Transverse colon (tissue), 4 donors: ENCODE data around the gene ZNF709. TPM values are rescaled to one million over a fixed set of nuclear protein-coding genes. Genes with fewer than 3 reads are reported as not detected.
"Not testable (repeated sequence)": the region's sequence is repeated elsewhere in the genome, so short reads cannot be mapped to it uniquely, and the experiment has no call there.

ENCODE experiments used
- DNase-seq: peaks from one replicate; pipeline ENCODE4 v3.0.0-alpha.2; 2019
- H3K27ac ChIP-seq, 4 donors: fragments of 200-600 bp; sonication (generic); 2 replicates each; pipeline ENCODE4 v1.5.1; 2016 to 2018; ENCODE audit warnings: inconsistent platforms in 4 of 4
- H3K27me3 ChIP-seq: fragments of 200-600 bp; sonication (generic); 2 replicates; pipeline ENCODE4 v1.5.1; 2017; ENCODE audit warnings: inconsistent platforms
- H3K36me3 ChIP-seq, 4 donors: fragments of 200-600 bp; sonication (generic); 2 replicates each; pipeline ENCODE4 v1.5.1; 2017 to 2019; ENCODE audit warnings: inconsistent platforms in 4 of 4
- H3K4me1 ChIP-seq, 4 donors: fragments of 200-600 bp; sonication (generic); 2 replicates each; pipeline ENCODE4 v1.5.1; 2017 to 2020; ENCODE audit warnings: inconsistent platforms in 4 of 4
- H3K4me3 ChIP-seq, 4 donors: fragments of 200-600 bp; sonication (generic); 1 replicate in 1 of 4; 2 replicates in 3 of 4; pipeline versions ENCODE4 v1.5.1 to v1.6.1; 2017 to 2019; ENCODE audit warnings: inconsistent platforms in 4 of 4
- H3K9me3 ChIP-seq, 2 donors: fragments of 200-600 bp; sonication (generic); 2 replicates each; pipeline ENCODE4 v1.5.1; 2017 to 2019; ENCODE audit warnings: inconsistent platforms in 2 of 2
- CTCF ChIP-seq, 5 experiments: fragments of 200-600 bp in 3 of 5; fragments of 450-650 bp in 2 of 5; sonication (generic) in 3 of 5; IDR thresholded peaks; 1 replicate in 2 of 5; 2 replicates in 3 of 5; pipeline ENCODE4 v1.5.1; 2016 to 2017; ENCODE audit warnings: antibody characterized with exemption in 5 of 5, inconsistent platforms in 3 of 5, mild to moderate bottlenecking in 2 of 5, moderate library complexity in 1 of 5
- EP300 ChIP-seq: sonication (generic); formaldehyde crosslinking; IDR thresholded peaks from one replicate; pipeline ENCODE4 v1.6.1; 2017; ENCODE audit warnings: antibody characterized with exemption, low read depth
- POLR2A ChIP-seq: fragments of 450-650 bp; IDR thresholded peaks from one replicate; pipeline ENCODE4 v1.6.1; 2016; ENCODE audit warnings: antibody characterized with exemption, mild to moderate bottlenecking, moderate library complexity
- POLR2AphosphoS5 ChIP-seq, 3 donors: sonication (generic); formaldehyde crosslinking; IDR thresholded peaks; one replicate each; pipeline ENCODE4 v1.6.1; 2016; ENCODE audit warnings: antibody characterized with exemption in 3 of 3
- whole genome bisulfite sequencing, 2 donors: methylation state at CpG; one replicate each; pipeline ENCODE4 v1.1.5; 2018; ENCODE audit warnings: low coverage in 1 of 2; 5-methylcytosine and 5-hydroxymethylcytosine counted together
- in situ Hi-C, 4 donors: fragments of 200-750 bp; cut with MboI; loops; one replicate each; pipeline versions ENCODE4 v1.15.0 to v1.15.1; 2017; ENCODE audit warnings: low sequenced_read_pairs in 3 of 4, low pct_ligation_motif_present in 1 of 4, low pct_unique_long_range_greater_than_20kb in 1 of 4
- intact Hi-C: fragments of 100-400 bp; cut with DNase I; formaldehyde crosslinking; loops from one replicate; pipeline ENCODE4 v1.15.1; 2023; ENCODE audit warnings: low total_unique reads
- total RNA-seq, 4 donors: library from RNA; depleted of rRNA; stranded (reverse); fragments of >200 nt; gene quantifications; one replicate each; pipeline ENCODE4 v1.1.0, GENCODE V29; 2016

The ZNF709 gene
- total RNA-seq, 4 donors from 2014 or later: 1.1 to 4.1 (median 2.2) TPM

GRCh38 chr19:12450844-12451243 is 33.8 kb downstream of the ZNF709 start:
- in situ Hi-C loops: no loop called here

GRCh38 chr19:12448808-12449207 is 35.8 kb downstream of the ZNF709 start:
- WGBS, 2 donors: 58% methylated on average over 2 of the region's 2 CpGs; no CpG with 5 or more reads in 1 of the 2 donors
- Histone ChIP-seq H3K4me3 (no peak overlapping the region), H3K9me3 (peaks cover 15% of the 10 kb centered on the region in 2 donors), H3K36me3 (no peaks in the 10 kb centered on the region), H3K4me1 (peaks cover 0 to 6% (median 0%) of the 10 kb centered on the region in 4 donors), H3K27ac (no peak overlapping the region), H3K27me3 (no peaks in the 10 kb centered on the region)
- intact Hi-C loops (no loop called here), in situ Hi-C loops (no loop called here)
- no peak for DNase-seq
- TF ChIP-seq POLR2AphosphoS5 (IDR thresholded peaks at IDR 0.05) (no peak), EP300 (no peak), POLR2A (no peak), CTCF (IDR thresholded peaks at IDR 0.05) (no peak)

More at GRCh38 chr19:12450844-12451243, 33.8 kb downstream of the ZNF709 start:
- no peak overlapping the region for H3K27ac ChIP-seq
- 85 to 90% methylated on average over 2 to 10 of the region's 10 CpGs for WGBS, 2 donors
- peaks cover 15% of the 10 kb centered on the region in 2 donors for H3K9me3 ChIP-seq
- no peaks in the 10 kb centered on the region for H3K36me3 ChIP-seq
- intact Hi-C loops: no loop called here
- TF ChIP-seq POLR2A: no peak
- no peak for TF ChIP-seq EP300
- no peak for TF ChIP-seq CTCF (IDR thresholded peaks at IDR 0.05)
- no peak for TF ChIP-seq POLR2AphosphoS5 (IDR thresholded peaks at IDR 0.05)
- H3K27me3 ChIP-seq: no peaks in the 10 kb centered on the region
- peaks cover 0 to 7% (median 0%) of the 10 kb centered on the region in 4 donors for H3K4me1 ChIP-seq
- no peak for DNase-seq
- no peak overlapping the region for H3K4me3 ChIP-seq

- H3K4me1 ChIP-seq: peaks cover 0 to 8% (median 5%) of the 10 kb centered on the region in 4 donors
These were observed 43.9 kb downstream of the ZNF709 start, which contains the start of gene ZNF443 for GRCh38 chr19:12440541-12441316. TSS of gene ZNF443 (minus strand) at chr19:12441021. CDS start at chr19:12440914, 107 bp downstream.

GRCh38 chr19:12439686-12440540 is 44.7 kb downstream of the ZNF709 start:
- H3K4me1 ChIP-seq, H3K27me3 ChIP-seq, H3K36me3 ChIP-seq, H3K9me3 ChIP-seq, intact Hi-C loops: not testable (repeated sequence)
- H3K27ac ChIP-seq: peak overlapping the region; percentile 92 to 96 (median 94)
- in situ Hi-C loops: loop anchor here in 1 of 4 donors (5.0 kb wide), 1 partner anchor 43 kb away; no protein-coding TSS in a partner anchor
- peak overlapping the region; percentile 51 to 95 (median 78) for H3K4me3 ChIP-seq
- WGBS, 2 donors: 1% methylated on average over 23 of the region's 28 CpGs; no CpG with 5 or more reads in 1 of the 2 donors
- peak; percentile 46 for DNase-seq

More at GRCh38 chr19:12440541-12441316, 43.9 kb downstream of the ZNF709 start, which contains the start of gene ZNF443:
- WGBS, 2 donors: 0% methylated on average over 2 to 37 of the region's 59 CpGs
- intact Hi-C loops: no loop called here
- TF ChIP-seq CTCF (IDR thresholded peaks at IDR 0.05): no peak
- TF ChIP-seq EP300: no peak
- peak; percentile 77 for TF ChIP-seq POLR2A
- TF ChIP-seq POLR2AphosphoS5 (IDR thresholded peaks at IDR 0.05): peak; percentile 81 to 92 (median 87)
- no peaks in the 10 kb centered on the region for H3K9me3 ChIP-seq
- in situ Hi-C loops: no loop called here
- DNase-seq: peak; percentile 100
- peak within 1 kb of the TSS; percentile 51 to 95 (median 78) for H3K4me3 ChIP-seq
- H3K27me3 ChIP-seq: no peaks in the 10 kb centered on the region
- no peaks in the 10 kb centered on the region for H3K36me3 ChIP-seq
- H3K27ac ChIP-seq: peak within 1 kb of the TSS; percentile 92 to 96 (median 94)

GRCh38 chr19:12430726-12431299 is 53.8 kb downstream of the ZNF709 start:
- peaks cover 0 to 28% (median 7%) of the 10 kb centered on the region in 4 donors for H3K36me3 ChIP-seq
- H3K4me1 ChIP-seq, H3K27ac ChIP-seq, in situ Hi-C loops, H3K27me3 ChIP-seq, DNase-seq, intact Hi-C loops, H3K4me3 ChIP-seq: not testable (repeated sequence)
- 98 to 100% methylated on average over 2 to 6 of the region's 6 CpGs for WGBS, 2 donors
- peaks cover 13 to 15% of the 10 kb centered on the region in 2 donors for H3K9me3 ChIP-seq
